HEK293 (cell line): ENCODE results near the gene ELOVL7.

ENCODE experiments used
- CTCF ChIA-PET: fragments of 350-600 bp; formaldehyde crosslinking; extraction: SDS; loops from one replicate; lab custom pipeline; 2021; ENCODE audit warnings: antibody characterized with exemption; lab: Yijun Ruan, JAX
- POLR2A ChIA-PET: fragments of 300-600 bp; formaldehyde crosslinking; extraction: SDS; loops from one replicate; lab custom pipeline; 2020; ENCODE audit warnings: antibody characterized with exemption, inconsistent platforms; lab: Yijun Ruan, JAX
- H3K27ac ChIP-seq: fragments of 200-500 bp; sonication (Bioruptor generic); 2 replicates; pipeline ENCODE4 v1.5.1; 2014; ENCODE audit warnings: low read depth, low read length, control low read depth, inconsistent platforms; ENCODE audit errors: extremely low read depth
- H3K36me3 ChIP-seq, 2 experiments: fragments of 200-500 bp in 1 of 2; sonication (Bioruptor generic) in 1 of 2; 1 replicate in 1 of 2; 2 replicates in 1 of 2; pipeline ENCODE4 v1.5.1; 2014 to 2017; ENCODE audit warnings: inconsistent platforms in 2 of 2, low read length in 2 of 2; ENCODE audit not compliant: control insufficient read depth in 2 of 2, insufficient read depth in 1 of 2
- H3K4me1 ChIP-seq: fragments of 200-500 bp; sonication (Bioruptor generic); 2 replicates; pipeline ENCODE4 v1.5.1; 2014; ENCODE audit warnings: mild to moderate bottlenecking, low read length, inconsistent platforms; ENCODE audit not compliant: control insufficient read depth, insufficient read depth
- H3K4me3 ChIP-seq: 2 replicates; pipeline ENCODE4 v1.5.1; 2011; ENCODE audit warnings: low read depth, mild to moderate bottlenecking, control low read depth, low read length, moderate library complexity
- H3K9me3 ChIP-seq: fragments of 200-500 bp; sonication (Bioruptor generic); 2 replicates; pipeline ENCODE4 v1.5.1; 2014; ENCODE audit warnings: low read depth, low read length, inconsistent platforms; ENCODE audit not compliant: control insufficient read depth, insufficient read depth
- BCL11B ChIP-seq: fragments of 450-650 bp; formaldehyde crosslinking; IDR thresholded peaks from 2 replicates; pipeline ENCODE4 v1.5.1; 2016; ENCODE audit warnings: low read depth, missing biosample characterization, missing genetic modification characterization
- ELK4 ChIP-seq: IDR thresholded peaks from 2 replicates; pipeline ENCODE4 v1.6.1; 2011; ENCODE audit warnings: mild to moderate bottlenecking, low read depth, low read length, borderline replicate concordance
- GLIS1 ChIP-seq: fragments of 450-650 bp; formaldehyde crosslinking; IDR thresholded peaks from 2 replicates; pipeline ENCODE4 v1.5.1; 2016; ENCODE audit warnings: missing biosample characterization, missing genetic modification characterization
- PRDM6 ChIP-seq: fragments of 450-650 bp; formaldehyde crosslinking; IDR thresholded peaks from 2 replicates; pipeline ENCODE4 v1.5.1; 2017; ENCODE audit warnings: missing biosample characterization, missing genetic modification characterization
- SCRT1 ChIP-seq: fragments of 450-650 bp; formaldehyde crosslinking; IDR thresholded peaks from 2 replicates; pipeline ENCODE4 v1.5.1; 2016; ENCODE audit warnings: missing biosample characterization, missing genetic modification characterization, borderline replicate concordance
- YY1 ChIP-seq: fragments of 450-650 bp; formaldehyde crosslinking; IDR thresholded peaks from 2 replicates; pipeline ENCODE4 v1.5.1; 2018; ENCODE audit warnings: missing biosample characterization, missing genetic modification characterization
- ZNF16 ChIP-seq: fragments of 450-650 bp; formaldehyde crosslinking; IDR thresholded peaks from 2 replicates; pipeline ENCODE4 v1.5.1; 2016; ENCODE audit warnings: low read depth, missing biosample characterization, missing genetic modification characterization
- ZNF248 ChIP-seq: fragments of 450-650 bp; formaldehyde crosslinking; IDR thresholded peaks from 2 replicates; pipeline ENCODE4 v1.5.1; 2017; ENCODE audit warnings: missing biosample characterization, missing genetic modification characterization
- ZNF26 ChIP-seq: fragments of 450-650 bp; formaldehyde crosslinking; IDR thresholded peaks from 2 replicates; pipeline ENCODE4 v1.5.1; 2016; ENCODE audit warnings: missing biosample characterization, missing genetic modification characterization
- ZNF354C ChIP-seq: fragments of 450-650 bp; formaldehyde crosslinking; IDR thresholded peaks from 2 replicates; pipeline ENCODE4 v1.5.1; 2016; ENCODE audit warnings: missing biosample characterization, missing genetic modification characterization, low read depth, borderline replicate concordance
- ZNF391 ChIP-seq: fragments of 450-650 bp; formaldehyde crosslinking; IDR thresholded peaks from 2 replicates; pipeline ENCODE4 v1.5.1; 2016; ENCODE audit warnings: low read depth, missing biosample characterization, missing genetic modification characterization, borderline replicate concordance
- ZNF571 ChIP-seq: fragments of 450-650 bp; formaldehyde crosslinking; IDR thresholded peaks from 2 replicates; pipeline ENCODE4 v1.5.0; 2017; ENCODE audit warnings: missing biosample characterization, missing genetic modification characterization
- ZNF747 ChIP-seq: fragments of 450-650 bp; formaldehyde crosslinking; IDR thresholded peaks from 2 replicates; pipeline ENCODE4 v1.5.1; 2016; ENCODE audit warnings: missing biosample characterization, missing genetic modification characterization
- ZNF837 ChIP-seq: fragments of 450-650 bp; formaldehyde crosslinking; IDR thresholded peaks from 2 replicates; pipeline ENCODE4 v1.5.1; 2016; ENCODE audit warnings: missing biosample characterization, missing genetic modification characterization

Gene ELOVL7

DNA sequence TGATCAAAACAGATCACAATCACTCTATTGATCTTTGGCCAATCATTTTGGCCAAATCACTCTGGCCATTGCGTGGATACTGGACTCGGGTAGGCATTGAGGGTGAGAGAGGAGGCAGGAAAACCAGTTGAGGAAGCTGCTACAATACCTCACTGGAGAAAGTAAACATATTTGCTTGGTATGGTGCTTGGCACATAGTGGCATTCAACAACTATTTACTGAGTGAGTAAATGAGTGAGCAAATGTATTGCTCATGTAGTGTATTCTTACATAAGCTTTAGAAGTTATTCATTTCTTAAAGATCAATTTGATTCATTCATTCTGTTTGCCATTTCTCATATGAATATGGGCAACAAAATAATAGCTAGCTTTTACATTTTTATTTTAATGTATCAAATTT, 140.1 kb downstream of the ELOVL7 start:
- H3K9me3 ChIP-seq, result no peaks in the 10 kb centered on the region
- no peak for TF ChIP-seq ZNF747 (tag by site-specific recombination)
- no peak for TF ChIP-seq SCRT1
- TF ChIP-seq ZNF391, result no peak
- TF ChIP-seq YY1 (tag by site-specific recombination), result no peak
- no peak for TF ChIP-seq ZNF248 (tag by site-specific recombination)
- TF ChIP-seq ZNF837 (tag by site-specific recombination), result no peak
- TF ChIP-seq ZNF16 (tag by site-specific recombination), result no peak
- no peak for TF ChIP-seq ELK4
- TF ChIP-seq ZNF354C (tag by site-specific recombination), result no peak
- no peak for TF ChIP-seq ZNF26 (tag by site-specific recombination)
- TF ChIP-seq ZNF571 (tag by site-specific recombination), result no peak
- no peak for TF ChIP-seq PRDM6 (tag by site-specific recombination)
- no peak for TF ChIP-seq GLIS1 (tag by site-specific recombination)
- no peak for TF ChIP-seq BCL11B (tag by site-specific recombination)
- TF ChIP-seq, all 188 proteins: peak for 0
- no peaks in the 10 kb centered on the region for H3K36me3 ChIP-seq
- ChIA-PET CTCF (interaction anchor here (1.1 kb wide), 1 partner anchor 35 kb away, joined by 5 read pairs; no protein-coding TSS in a partner anchor), POLR2A (no interaction called here)
- H3K27ac ChIP-seq, result no peak overlapping the region
- H3K4me1 ChIP-seq, result peaks cover 4% of the 10 kb centered on the region
- no peak overlapping the region for H3K4me3 ChIP-seq
